HFFc6 (cell line): ENCODE results near the gene TMEM134. TPM values are rescaled to one million over a fixed set of nuclear protein-coding genes. Genes with fewer than 3 reads are reported as not detected.
"Not testable (repeated sequence)": the region's sequence is repeated elsewhere in the genome, so short reads cannot be mapped to it uniquely, and the experiment has no call there.

Experiments used
- DNase-seq: peaks from one replicate; pipeline ENCODE4 v3.0.0-alpha.2; 2018
- H3K27ac Mint-ChIP-seq: 2 replicates; pipeline ENCODE4 v1.8.0; 2020; ENCODE audit warnings: mild to moderate bottlenecking, mixed read lengths
- H3K27me3 Mint-ChIP-seq: 2 replicates; pipeline ENCODE4 v1.8.0; 2021; ENCODE audit warnings: mild to moderate bottlenecking, moderate library complexity, mixed read lengths; ENCODE audit not compliant: insufficient read depth
- H3K36me3 Mint-ChIP-seq: 2 replicates; pipeline ENCODE4 v1.8.0; 2021; ENCODE audit warnings: low read depth, mixed read lengths
- H3K4me1 Mint-ChIP-seq: 2 replicates; pipeline ENCODE4 v1.8.0; 2020; ENCODE audit warnings: low read depth, mixed read lengths
- H3K4me3 Mint-ChIP-seq: 2 replicates; pipeline ENCODE4 v1.8.0; 2020; ENCODE audit warnings: mild to moderate bottlenecking, moderate library complexity, mixed read lengths
- H3K9me3 Mint-ChIP-seq: 2 replicates; pipeline ENCODE4 v1.8.0; 2020; ENCODE audit warnings: mild to moderate bottlenecking, mixed read lengths
- total RNA-seq, 6 experiments: library from RNA; stranded (reverse); fragmentation: NEBNext Ultra II Directional; extraction: Animal tissue kit (Norgen Biotek cat#: 25700); gene quantifications; 2 replicates in 1 of 6; 3 replicates in 5 of 6; pipeline ENCODE4 v1.2.3, GENCODE V29; 2021
- TF ChIP-seq, protein P1 (sequence below): fragments of 200-600 bp; sonication (generic); IDR thresholded peaks from 2 replicates; pipeline ENCODE4 v1.5.0; 2021; ENCODE audit warnings: antibody characterized with exemption, mild to moderate bottlenecking

TMEM134 gene
- total RNA-seq, 6 experiments from 2014 or later: 28.5 to 43.7 (median 32.2) TPM

DNA sequence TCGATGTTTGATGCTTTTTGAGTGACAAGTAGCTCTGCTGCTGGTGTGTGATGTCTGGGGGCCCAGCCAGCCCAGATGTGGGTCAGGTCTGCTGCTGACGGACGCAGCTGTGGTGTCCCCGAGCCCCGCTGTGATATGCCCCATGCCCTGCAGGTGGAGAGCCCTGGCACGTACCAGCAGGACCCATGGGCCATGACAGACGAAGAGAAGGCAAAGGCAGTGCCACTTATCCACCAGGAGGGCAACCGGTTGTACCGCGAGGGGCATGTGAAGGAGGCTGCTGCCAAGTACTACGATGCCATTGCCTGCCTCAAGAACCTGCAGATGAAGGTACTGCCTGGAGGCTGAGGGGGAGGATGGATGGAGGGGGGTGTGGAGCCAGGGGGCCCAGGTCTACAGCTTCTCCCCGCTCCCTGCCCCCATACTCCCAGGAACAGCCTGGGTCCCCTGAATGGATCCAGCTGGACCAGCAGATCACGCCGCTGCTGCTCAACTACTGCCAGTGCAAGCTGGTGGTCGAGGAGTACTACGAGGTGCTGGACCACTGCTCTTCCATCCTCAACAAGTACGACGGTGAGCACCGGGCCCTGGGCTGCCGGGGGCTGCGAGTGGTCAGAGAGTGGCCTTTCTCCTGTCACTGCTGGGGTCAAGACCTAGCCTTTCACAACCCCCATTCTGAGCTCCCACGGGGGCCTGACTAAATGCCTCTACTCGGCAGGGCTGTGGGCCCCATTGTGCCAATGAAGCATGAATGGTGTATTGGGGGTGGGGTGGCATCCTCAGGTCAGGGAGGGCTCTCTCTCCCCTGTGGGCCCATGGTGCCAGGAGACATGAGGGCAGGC lies 21.1 kb upstream of the TMEM134 start:
- TF ChIP-seq, protein P1, sequence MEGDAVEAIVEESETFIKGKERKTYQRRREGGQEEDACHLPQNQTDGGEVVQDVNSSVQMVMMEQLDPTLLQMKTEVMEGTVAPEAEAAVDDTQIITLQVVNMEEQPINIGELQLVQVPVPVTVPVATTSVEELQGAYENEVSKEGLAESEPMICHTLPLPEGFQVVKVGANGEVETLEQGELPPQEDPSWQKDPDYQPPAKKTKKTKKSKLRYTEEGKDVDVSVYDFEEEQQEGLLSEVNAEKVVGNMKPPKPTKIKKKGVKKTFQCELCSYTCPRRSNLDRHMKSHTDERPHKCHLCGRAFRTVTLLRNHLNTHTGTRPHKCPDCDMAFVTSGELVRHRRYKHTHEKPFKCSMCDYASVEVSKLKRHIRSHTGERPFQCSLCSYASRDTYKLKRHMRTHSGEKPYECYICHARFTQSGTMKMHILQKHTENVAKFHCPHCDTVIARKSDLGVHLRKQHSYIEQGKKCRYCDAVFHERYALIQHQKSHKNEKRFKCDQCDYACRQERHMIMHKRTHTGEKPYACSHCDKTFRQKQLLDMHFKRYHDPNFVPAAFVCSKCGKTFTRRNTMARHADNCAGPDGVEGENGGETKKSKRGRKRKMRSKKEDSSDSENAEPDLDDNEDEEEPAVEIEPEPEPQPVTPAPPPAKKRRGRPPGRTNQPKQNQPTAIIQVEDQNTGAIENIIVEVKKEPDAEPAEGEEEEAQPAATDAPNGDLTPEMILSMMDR: no peak
- DNase-seq: no peak
- no peaks in the 10 kb centered on the region for H3K9me3 Mint-ChIP-seq
- peaks cover 12% of the 10 kb centered on the region for H3K36me3 Mint-ChIP-seq
- H3K4me3 Mint-ChIP-seq: no peak overlapping the region
- peaks cover 9% of the 10 kb centered on the region for H3K4me1 Mint-ChIP-seq
- H3K27me3 Mint-ChIP-seq: peaks cover 5% of the 10 kb centered on the region; the same call in 1 of the 2 replicates
- H3K27ac Mint-ChIP-seq: no peak overlapping the region

DNA sequence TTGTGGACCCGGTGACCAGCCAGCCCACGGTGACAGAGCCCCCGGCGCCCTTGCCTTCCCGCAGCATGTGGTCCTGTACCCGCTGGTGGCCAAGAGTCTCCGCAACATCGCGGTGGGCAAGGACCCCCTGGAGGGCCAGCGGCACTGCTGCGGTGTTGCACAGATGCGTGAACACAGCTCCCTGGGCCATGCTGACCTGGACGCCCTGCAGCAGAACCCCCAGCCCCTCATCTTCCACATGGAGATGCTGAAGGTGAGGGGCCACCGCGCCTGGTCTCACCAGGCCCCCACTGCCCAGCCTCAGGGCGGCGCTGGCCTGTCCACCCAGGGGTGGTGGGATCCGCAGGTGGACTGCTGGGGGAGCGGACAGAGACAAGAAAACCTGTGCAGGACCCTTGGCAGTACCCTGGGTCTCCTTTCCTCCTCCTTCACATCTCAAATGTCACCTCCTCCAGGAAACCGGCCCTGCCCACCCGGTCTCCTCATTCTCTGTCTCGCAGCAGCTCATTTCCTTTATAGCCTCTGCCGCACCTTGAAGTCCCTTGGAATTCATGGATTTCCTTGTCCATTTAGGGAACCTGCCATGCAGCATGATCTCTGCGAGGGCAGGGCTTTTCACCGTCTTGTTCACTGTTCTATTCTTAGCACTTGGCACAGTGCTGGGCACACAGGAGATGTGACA lies 20.3 kb upstream of the TMEM134 start:
- peaks cover 19% of the 10 kb centered on the region for H3K36me3 Mint-ChIP-seq
- H3K4me1 Mint-ChIP-seq: peaks cover 16% of the 10 kb centered on the region
- no peak for DNase-seq
- TF ChIP-seq, protein P1: no peak
- no peaks in the 10 kb centered on the region for H3K9me3 Mint-ChIP-seq
- H3K27ac Mint-ChIP-seq: no peak overlapping the region
- peaks cover 5% of the 10 kb centered on the region; the same call in 1 of the 2 replicates for H3K27me3 Mint-ChIP-seq
- H3K4me3 Mint-ChIP-seq: no peak overlapping the region

DNA sequence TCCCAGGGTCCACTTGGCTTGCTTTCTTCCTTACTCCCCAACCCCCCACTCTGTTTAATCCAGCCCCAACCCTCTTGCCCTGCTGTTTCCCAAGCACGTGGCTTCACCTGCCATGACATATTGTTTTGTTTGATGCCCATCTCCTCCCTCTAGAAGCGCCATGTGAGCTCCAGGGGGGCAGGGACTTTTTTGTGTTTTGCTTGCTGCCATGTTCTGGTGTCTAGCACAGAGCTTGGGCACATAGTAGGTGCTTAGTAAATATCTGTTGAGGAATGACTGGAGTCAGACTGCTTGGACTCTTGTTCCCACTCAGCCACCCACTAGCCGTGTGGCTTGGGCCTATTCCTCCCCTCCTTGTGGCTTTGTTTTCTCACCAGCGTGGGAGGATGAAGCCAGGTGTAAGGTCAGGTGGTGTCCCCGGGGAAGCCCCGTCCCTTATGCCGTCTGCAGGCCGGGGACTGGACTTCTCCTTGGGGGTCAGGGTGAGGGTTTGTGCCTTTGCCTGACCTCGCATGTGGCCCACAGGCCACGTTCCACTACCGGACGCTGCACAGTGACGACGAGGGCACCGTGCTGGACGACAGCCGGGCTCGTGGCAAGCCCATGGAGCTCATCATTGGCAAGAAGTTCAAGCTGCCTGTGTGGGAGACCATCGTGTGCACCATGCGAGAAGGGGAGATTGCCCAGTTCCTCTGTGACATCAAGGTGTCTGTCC lies 17.6 kb upstream of the TMEM134 start:
- DNase-seq: no peak
- Mint-ChIP-seq H3K4me1 (peaks cover 38% of the 10 kb centered on the region), H3K4me3 (no peak overlapping the region), H3K27me3 (peaks cover 5% of the 10 kb centered on the region; the same call in 1 of the 2 replicates), H3K36me3 (peaks cover 24% of the 10 kb centered on the region), H3K9me3 (peaks cover 5% of the 10 kb centered on the region; the same call in 1 of the 2 replicates), H3K27ac (no peak overlapping the region)
- TF ChIP-seq, protein P1: no peak

DNA sequence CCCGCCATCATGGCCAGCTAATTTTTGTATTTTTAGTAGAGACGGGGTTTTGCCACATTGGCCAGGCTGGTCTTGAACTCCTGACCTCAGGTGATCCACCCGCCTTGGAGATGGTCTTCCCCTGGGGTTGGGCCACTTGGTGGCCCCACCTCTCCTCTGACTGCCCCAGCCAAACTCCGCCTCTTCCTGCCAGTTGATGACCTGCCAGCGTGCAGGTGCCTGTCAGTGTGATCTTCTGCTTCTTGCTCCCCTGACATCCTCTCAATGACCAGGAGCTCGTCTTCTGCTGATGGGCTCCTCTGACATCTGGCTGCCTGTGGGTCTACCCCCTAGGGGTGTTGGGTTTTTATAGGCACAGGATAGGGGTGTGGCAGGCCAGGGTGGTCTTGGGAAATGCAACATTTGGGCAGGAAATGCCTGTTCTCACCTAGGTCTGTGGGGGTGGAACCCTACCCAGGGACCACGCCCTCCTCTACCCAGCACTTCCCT lies 16.9 kb upstream of the TMEM134 start:
- not testable (repeated sequence) for DNase-seq, H3K4me3 Mint-ChIP-seq, H3K27me3 Mint-ChIP-seq, H3K27ac Mint-ChIP-seq, H3K9me3 Mint-ChIP-seq
- peaks cover 24% of the 10 kb centered on the region for H3K36me3 Mint-ChIP-seq
- H3K4me1 Mint-ChIP-seq: peaks cover 38% of the 10 kb centered on the region

DNA sequence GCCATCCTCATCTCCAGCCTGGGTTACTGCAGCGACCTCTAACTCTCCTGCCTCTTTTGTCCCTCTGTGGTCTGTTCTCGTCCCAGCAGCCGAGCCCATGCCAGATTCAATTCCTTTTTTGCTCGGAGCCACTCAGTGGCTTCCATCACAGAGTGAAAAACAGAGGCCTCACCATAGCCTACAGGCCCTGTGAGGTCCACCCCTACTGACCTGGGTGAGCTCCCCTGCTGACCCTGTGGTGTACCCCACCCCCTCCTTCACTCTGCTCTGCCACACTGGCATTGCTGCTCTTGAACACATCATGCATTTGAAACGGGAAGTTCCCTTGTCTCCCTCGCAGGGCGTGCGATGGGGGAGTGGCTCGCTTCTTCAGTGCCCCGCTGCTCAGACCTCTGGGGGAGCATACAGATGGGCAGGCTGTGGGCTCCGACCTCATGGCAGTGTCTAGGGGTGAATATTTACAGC lies 15.8 kb upstream of the TMEM134 start:
- DNase-seq: no peak
- H3K9me3 Mint-ChIP-seq: peaks cover 5% of the 10 kb centered on the region; the same call in 1 of the 2 replicates
- peaks cover 7% of the 10 kb centered on the region for H3K27me3 Mint-ChIP-seq
- peaks cover 38% of the 10 kb centered on the region for H3K4me1 Mint-ChIP-seq
- peak overlapping the region; percentile 7; the same call in 1 of the 2 replicates for H3K4me3 Mint-ChIP-seq
- H3K27ac Mint-ChIP-seq: no peak overlapping the region; the same call in 1 of the 2 replicates
- TF ChIP-seq, protein P1: no peak
- peaks cover 24% of the 10 kb centered on the region for H3K36me3 Mint-ChIP-seq
